Fibroblast of lung (primary cell): ENCODE data around the gene SDSL.

Experiments used
- CTCF ChIP-seq, 2 donors: IDR thresholded peaks in 1 of 2; conservative IDR thresholded peaks in 1 of 2; 1 replicate in 1 of 2; 2 replicates in 1 of 2; pipeline ENCODE4 v1.5.1; 2011 to 2012; ENCODE audit warnings: low read length in 2 of 2, control low read depth in 1 of 2, inconsistent platforms in 1 of 2, low read depth in 1 of 2, mild to moderate bottlenecking in 1 of 2
- EZH2 ChIP-seq: IDR thresholded peaks from 2 replicates; pipeline ENCODE4 v1.5.1; 2012; ENCODE audit warnings: low read length, control low read depth, mild to moderate bottlenecking; ENCODE audit errors: missing control alignments

GRCh38 chr12:113393749-113394148, 28.4 kb upstream of the SDSL start:
- TF ChIP-seq CTCF (conservative IDR thresholded peaks at IDR 0.05 in 1 of 2, IDR thresholded peaks at IDR 0.05 in 1 of 2; ENCODE audit: low read depth in 1 of 2, low read length in 2 of 2) (no peak), EZH2 (no peak)
